Activated T-helper 1 cell treated with anti-CD3 and anti-CD28 coated beads, Interleukin-12 subunit alpha, Interleukin-12 subunit beta, Interleukin-2, Interleukin-4 antibody, amounts not matched to agents 30 ng/mL and 10 ng/mL and 1 ng/mL, durations not matched to agents 14 hours and 24 hours and 36 hours (primary cell): Measurements from ENCODE around the gene VPS8. TPM values are rescaled to one million over a fixed set of nuclear protein-coding genes. Genes with fewer than 3 reads are reported as not detected.

ENCODE experiments used
- DNase-seq: peaks from one replicate; pipeline ENCODE4 v3.0.0; 2021; ENCODE audit warnings: low spot score
- H3K27ac Mint-ChIP-seq: one replicate; pipeline ENCODE4 v1.8.0; 2021; ENCODE audit warnings: mild to moderate bottlenecking, mixed read lengths
- H3K27me3 Mint-ChIP-seq: one replicate; pipeline ENCODE4 v1.8.0; 2022; ENCODE audit warnings: mild to moderate bottlenecking, moderate library complexity, mixed read lengths; ENCODE audit not compliant: insufficient read depth
- H3K36me3 Mint-ChIP-seq: one replicate; pipeline ENCODE4 v1.8.0; 2021; ENCODE audit warnings: low read depth, mixed read lengths
- H3K4me1 Mint-ChIP-seq: one replicate; pipeline ENCODE4 v1.8.0; 2021; ENCODE audit warnings: low read depth, mixed read lengths
- H3K4me3 Mint-ChIP-seq: one replicate; pipeline ENCODE4 v1.8.0; 2021; ENCODE audit warnings: mild to moderate bottlenecking, moderate library complexity, mixed read lengths
- H3K9me3 Mint-ChIP-seq: one replicate; pipeline ENCODE4 v1.8.0; 2021; ENCODE audit warnings: mixed read lengths
- intact Hi-C: fragments of 100-400 bp; cut with micrococcal nuclease; formaldehyde crosslinking; loops from one replicate; pipeline ENCODE4 v1.15.1; 2024
- total RNA-seq: library from RNA; stranded (reverse); gene quantifications from 2 replicates; pipeline ENCODE4 v1.2.3, GENCODE V29; 2022

VPS8 gene
- total RNA-seq, 1 donor from 2014 or later = 37.8 TPM

- peaks cover 14% of the 10 kb centered on the region for H3K27me3 Mint-ChIP-seq
- H3K9me3 Mint-ChIP-seq = no peaks in the 10 kb centered on the region
- no peak overlapping the region for H3K4me3 Mint-ChIP-seq
- DNase-seq = no peak
- H3K4me1 Mint-ChIP-seq = peaks cover 8% of the 10 kb centered on the region
- no peak overlapping the region for H3K27ac Mint-ChIP-seq
- H3K36me3 Mint-ChIP-seq = no peaks in the 10 kb centered on the region
- intact Hi-C loops = no loop called here
Observed at GRCh38 chr3:184791171-184791570, 20.8 kb upstream of the VPS8 start.

GRCh38 chr3:184795522-184796190 is 16.3 kb upstream of the VPS8 start:
- Mint-ChIP-seq H3K9me3 (no peaks in the 10 kb centered on the region), H3K27ac (no peak overlapping the region), H3K4me1 (no peaks in the 10 kb centered on the region), H3K36me3 (no peaks in the 10 kb centered on the region), H3K4me3 (no peak overlapping the region), H3K27me3 (peaks cover 28% of the 10 kb centered on the region)
- intact Hi-C loops = no loop called here
- DNase-seq = no peak

DNA sequence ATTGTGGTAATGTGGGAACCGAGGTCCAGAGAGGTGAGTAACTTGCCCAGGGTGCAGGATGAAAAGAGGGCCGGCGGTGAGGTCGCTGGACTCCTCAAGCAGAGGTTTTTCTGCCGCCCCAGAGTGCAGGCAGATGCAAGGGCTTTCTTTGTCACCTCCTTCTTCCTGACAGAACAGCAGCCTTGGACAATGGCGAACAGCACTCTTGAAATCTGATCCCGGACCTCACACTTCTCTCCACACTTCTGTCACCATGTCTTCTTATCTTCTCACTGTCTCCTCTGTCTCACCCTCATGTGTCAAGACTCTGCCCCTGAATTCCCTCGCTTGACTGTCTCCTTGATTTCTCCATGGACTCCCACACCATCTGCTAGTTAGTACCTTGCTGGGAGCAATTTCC is 15.4 kb upstream of the VPS8 start:
- Mint-ChIP-seq H3K4me1 (no peaks in the 10 kb centered on the region), H3K27ac (no peak overlapping the region)

DNA sequence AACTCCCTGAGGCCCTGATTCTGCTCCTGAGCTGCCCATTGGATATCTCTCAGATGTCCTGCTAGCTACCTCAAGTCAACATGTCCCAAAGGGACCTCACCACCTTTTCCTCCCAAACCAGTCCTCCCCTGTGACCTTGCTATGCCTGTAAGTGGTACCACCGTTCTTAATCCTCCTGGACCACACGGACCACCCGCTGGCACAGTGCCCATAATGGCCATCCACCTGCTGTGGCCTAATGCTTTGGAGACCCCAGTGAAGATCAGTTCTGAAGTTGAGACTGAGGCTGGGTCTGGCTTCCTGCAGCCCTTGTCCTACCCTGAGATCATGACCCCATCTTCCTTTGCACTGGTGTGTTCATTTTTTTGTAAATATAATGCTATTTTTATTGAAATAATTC is 15.0 kb upstream of the VPS8 start:
- no peak overlapping the region for H3K27ac Mint-ChIP-seq
- no peaks in the 10 kb centered on the region for H3K4me1 Mint-ChIP-seq
- DNase-seq = no peak
- H3K27me3 Mint-ChIP-seq = peaks cover 28% of the 10 kb centered on the region
- intact Hi-C loops = no loop called here
- H3K36me3 Mint-ChIP-seq = no peaks in the 10 kb centered on the region
- no peaks in the 10 kb centered on the region for H3K9me3 Mint-ChIP-seq
- H3K4me3 Mint-ChIP-seq = no peak overlapping the region

More for the DNA sequence above, 15.4 kb upstream of the VPS8 start:
- Mint-ChIP-seq H3K9me3 (no peaks in the 10 kb centered on the region), H3K27me3 (peaks cover 27% of the 10 kb centered on the region), H3K4me3 (no peak overlapping the region), H3K36me3 (no peaks in the 10 kb centered on the region)
- intact Hi-C loops = no loop called here
- DNase-seq = no peak

GRCh38 chr3:184798120-184798519 is 13.8 kb upstream of the VPS8 start:
- intact Hi-C loops = no loop called here
- Mint-ChIP-seq H3K9me3 (no peaks in the 10 kb centered on the region), H3K27ac (no peak overlapping the region), H3K4me1 (no peaks in the 10 kb centered on the region), H3K27me3 (peaks cover 25% of the 10 kb centered on the region), H3K4me3 (no peak overlapping the region), H3K36me3 (no peaks in the 10 kb centered on the region)
- DNase-seq = no peak

GRCh38 chr3:184800349-184800930 is 11.5 kb upstream of the VPS8 start:
- Mint-ChIP-seq H3K4me3 (no peak overlapping the region), H3K9me3 (no peaks in the 10 kb centered on the region), H3K27ac (no peak overlapping the region), H3K27me3 (peaks cover 20% of the 10 kb centered on the region), H3K4me1 (no peaks in the 10 kb centered on the region), H3K36me3 (no peaks in the 10 kb centered on the region)
- DNase-seq = no peak
- intact Hi-C loops = no loop called here

- intact Hi-C loops = no loop called here
Observed at GRCh38 chr3:184801241-184801785, 10.7 kb upstream of the VPS8 start.

DNA sequence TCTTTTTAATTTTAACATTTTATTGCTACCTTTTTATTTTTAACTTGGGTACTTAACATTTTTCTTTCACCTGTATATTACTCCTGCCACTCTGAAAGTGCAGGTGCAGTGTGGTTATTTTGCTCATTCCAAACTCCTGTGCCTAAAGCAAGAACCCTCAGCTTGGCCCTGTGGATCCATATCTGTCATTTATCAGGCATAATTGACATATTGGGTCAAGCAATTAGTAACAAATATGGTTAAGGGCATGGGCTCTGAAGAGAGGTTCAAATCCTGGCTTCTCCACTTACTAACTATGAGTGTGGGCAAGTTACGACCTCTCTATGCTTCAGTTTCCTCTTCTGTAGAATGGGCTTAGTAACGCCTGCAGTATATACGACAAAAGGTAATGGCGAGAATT is 9.8 kb upstream of the VPS8 start:
- no peak for DNase-seq
- Mint-ChIP-seq H3K27ac (no peak overlapping the region), H3K36me3 (no peaks in the 10 kb centered on the region), H3K9me3 (no peaks in the 10 kb centered on the region), H3K4me3 (no peak overlapping the region), H3K4me1 (no peaks in the 10 kb centered on the region), H3K27me3 (peaks cover 18% of the 10 kb centered on the region)
- intact Hi-C loops = no loop called here

More at GRCh38 chr3:184801241-184801785, 10.7 kb upstream of the VPS8 start:
- no peak for DNase-seq
- Mint-ChIP-seq H3K4me3 (no peak overlapping the region), H3K4me1 (no peaks in the 10 kb centered on the region), H3K36me3 (no peaks in the 10 kb centered on the region), H3K9me3 (no peaks in the 10 kb centered on the region), H3K27me3 (peaks cover 20% of the 10 kb centered on the region), H3K27ac (no peak overlapping the region)

DNA sequence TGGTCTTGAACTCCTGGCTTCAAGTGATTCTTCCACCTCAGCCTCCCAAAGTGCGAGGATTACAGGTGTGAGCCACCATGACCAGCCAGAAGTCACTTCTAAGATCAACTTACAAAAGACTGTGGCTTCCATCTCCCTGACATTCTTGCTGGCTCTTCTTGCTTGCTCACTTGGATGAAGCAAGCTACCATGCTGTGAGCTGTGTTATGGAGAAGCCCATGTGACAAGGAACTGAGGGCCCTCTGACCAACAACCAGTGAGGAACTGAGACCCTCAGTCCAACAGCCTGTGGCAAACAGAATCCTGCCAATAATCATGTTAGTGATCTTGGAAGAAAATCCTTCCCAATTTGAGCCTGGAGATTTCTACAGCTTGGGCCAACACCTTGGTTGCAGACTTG is 7.2 kb upstream of the VPS8 start:
- intact Hi-C loops = no loop called here
- Mint-ChIP-seq H3K4me3 (no peak overlapping the region), H3K36me3 (no peaks in the 10 kb centered on the region), H3K4me1 (peaks cover 5% of the 10 kb centered on the region), H3K9me3 (no peaks in the 10 kb centered on the region), H3K27ac (no peak overlapping the region), H3K27me3 (peaks cover 8% of the 10 kb centered on the region)
- DNase-seq = no peak

- no peaks in the 10 kb centered on the region for H3K36me3 Mint-ChIP-seq
- DNase-seq = no peak
- H3K27me3 Mint-ChIP-seq = peaks cover 7% of the 10 kb centered on the region
- peaks cover 11% of the 10 kb centered on the region for H3K4me1 Mint-ChIP-seq
- H3K27ac Mint-ChIP-seq = no peak overlapping the region
- intact Hi-C loops = no loop called here
- no peaks in the 10 kb centered on the region for H3K9me3 Mint-ChIP-seq
- H3K4me3 Mint-ChIP-seq = no peak overlapping the region
Observed at GRCh38 chr3:184805351-184806038, 6.5 kb upstream of the VPS8 start.

GRCh38 chr3:184806567-184807271 is 5.2 kb upstream of the VPS8 start:
- no peak overlapping the region for H3K4me3 Mint-ChIP-seq
- intact Hi-C loops = no loop called here
- no peak overlapping the region for H3K27ac Mint-ChIP-seq
- no peaks in the 10 kb centered on the region for H3K9me3 Mint-ChIP-seq
- DNase-seq = no peak
- H3K36me3 Mint-ChIP-seq = no peaks in the 10 kb centered on the region
- H3K4me1 Mint-ChIP-seq = peaks cover 23% of the 10 kb centered on the region
- H3K27me3 Mint-ChIP-seq = peaks cover 3% of the 10 kb centered on the region

- Mint-ChIP-seq H3K27ac (no peak overlapping the region), H3K9me3 (no peaks in the 10 kb centered on the region), H3K36me3 (no peaks in the 10 kb centered on the region), H3K4me3 (no peak overlapping the region), H3K4me1 (peaks cover 29% of the 10 kb centered on the region), H3K27me3 (peaks cover 4% of the 10 kb centered on the region)
- intact Hi-C loops = no loop called here
- no peak for DNase-seq
Observed at GRCh38 chr3:184807549-184807948, 4.4 kb upstream of the VPS8 start.

DNA sequence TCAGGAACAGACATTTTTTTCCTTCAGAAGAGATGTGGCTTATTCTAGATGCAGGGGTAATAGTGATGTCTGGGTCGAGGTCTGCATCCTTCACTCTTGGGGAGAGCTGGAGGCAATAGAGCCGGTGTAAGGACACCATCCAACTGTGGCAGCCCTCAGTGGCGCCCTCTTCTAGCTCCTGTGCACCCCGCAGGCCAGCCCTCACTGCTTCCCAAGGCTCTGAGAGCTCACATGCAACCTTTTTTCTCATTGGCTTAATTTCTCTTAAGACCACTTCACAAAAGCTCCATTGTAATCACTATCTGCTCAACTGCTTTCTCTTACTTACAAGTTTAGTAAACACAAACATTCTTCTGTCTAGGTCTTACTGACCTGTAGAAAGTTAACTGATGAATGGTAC is 3.9 kb upstream of the VPS8 start:
- H3K4me1 Mint-ChIP-seq = peaks cover 33% of the 10 kb centered on the region
- no peak for DNase-seq
- H3K9me3 Mint-ChIP-seq = no peaks in the 10 kb centered on the region
- no peaks in the 10 kb centered on the region for H3K36me3 Mint-ChIP-seq
- intact Hi-C loops = no loop called here
- peaks cover 4% of the 10 kb centered on the region for H3K27me3 Mint-ChIP-seq
- no peak overlapping the region for H3K27ac Mint-ChIP-seq
- no peak overlapping the region for H3K4me3 Mint-ChIP-seq
